ENCODE measurements around the gene PLCH1. TPM values are rescaled to one million over a fixed set of nuclear protein-coding genes. Genes with fewer than 3 reads are reported as not detected.
A peak's percentile ranks its signal among the peaks of the same experiment; 100 is the strongest.

The PLCH1 gene
- total and polyA plus RNA-seq, 2 experiments from 2014 or later: 2.6 to 5.8 TPM

DNA sequence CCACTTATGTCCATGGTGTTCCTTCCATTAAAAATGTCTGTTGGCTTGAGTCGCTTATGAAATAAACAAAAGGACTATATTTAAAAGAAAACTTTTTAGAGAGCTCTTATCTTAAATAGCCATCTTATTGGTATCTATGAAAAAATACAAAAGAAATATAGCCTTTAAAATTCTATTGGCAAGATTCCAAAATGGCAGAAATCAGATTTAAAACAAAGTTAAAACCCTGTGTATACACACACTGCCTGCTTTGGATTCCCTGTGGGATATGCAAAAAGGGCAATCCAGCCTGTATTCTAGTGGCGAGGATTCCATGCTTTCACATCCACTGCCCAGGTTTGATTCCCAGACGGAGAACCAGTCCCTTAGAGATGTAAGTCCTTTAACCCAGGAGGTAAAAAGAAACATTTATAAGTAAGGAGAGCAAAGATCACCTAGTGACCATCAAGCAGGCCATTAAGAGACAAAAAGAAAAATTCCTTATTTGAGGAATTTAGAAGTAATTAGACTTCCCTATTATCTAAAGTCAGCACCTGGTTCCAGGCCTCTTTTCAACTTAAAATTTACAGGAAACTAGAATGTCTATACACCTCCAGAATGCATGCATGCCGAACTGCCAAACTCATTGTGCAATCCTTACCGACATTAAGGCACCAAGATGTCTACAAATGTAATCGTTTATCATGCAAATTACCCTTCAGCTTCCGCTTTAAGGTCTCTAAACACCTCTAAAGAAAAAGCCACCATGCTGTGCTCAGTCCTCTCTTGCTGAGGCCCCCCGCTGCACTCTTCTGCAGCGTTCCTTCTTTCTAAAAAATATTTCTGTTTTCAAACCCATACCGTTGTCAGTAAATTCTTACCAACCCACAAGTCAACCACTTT, 381.8 kb downstream of the PLCH1 start:
- no peak for DNase-seq (ENCODE audit: low spot score)
- H2AFZ ChIP-seq: no peak overlapping the region
- H3K79me2 ChIP-seq: no peaks in the 10 kb centered on the region
- H3K36me3 ChIP-seq (replicated peaks; ENCODE audit: insufficient read depth, low read depth): no peaks in the 10 kb centered on the region
- no peaks in the 10 kb centered on the region for H4K20me1 ChIP-seq (ENCODE audit: insufficient read depth, poor library complexity, severe bottlenecking)
- WGBS (ENCODE audit: low lambda C conversion rate, missing lambda C conversion rate): 45% methylated on average over 10 of the region's 10 CpGs
- H3K4me2 ChIP-seq: no peak overlapping the region
- no peaks in the 10 kb centered on the region for H3K4me1 ChIP-seq (ENCODE audit: insufficient read depth)
- no peaks in the 10 kb centered on the region for H3K9me3 ChIP-seq (ENCODE audit: low read depth)
- no peaks in the 10 kb centered on the region for H3K9me2 ChIP-seq (replicated peaks; ENCODE audit: insufficient read depth)
- no peak overlapping the region for H3K4me3 ChIP-seq
- TF ChIP-seq EZH2phosphoT487 (IDR thresholded peaks at IDR 0.05; ENCODE audit: low read depth, severe bottlenecking, unreplicated experiment): no peak
- TF ChIP-seq, protein P1, sequence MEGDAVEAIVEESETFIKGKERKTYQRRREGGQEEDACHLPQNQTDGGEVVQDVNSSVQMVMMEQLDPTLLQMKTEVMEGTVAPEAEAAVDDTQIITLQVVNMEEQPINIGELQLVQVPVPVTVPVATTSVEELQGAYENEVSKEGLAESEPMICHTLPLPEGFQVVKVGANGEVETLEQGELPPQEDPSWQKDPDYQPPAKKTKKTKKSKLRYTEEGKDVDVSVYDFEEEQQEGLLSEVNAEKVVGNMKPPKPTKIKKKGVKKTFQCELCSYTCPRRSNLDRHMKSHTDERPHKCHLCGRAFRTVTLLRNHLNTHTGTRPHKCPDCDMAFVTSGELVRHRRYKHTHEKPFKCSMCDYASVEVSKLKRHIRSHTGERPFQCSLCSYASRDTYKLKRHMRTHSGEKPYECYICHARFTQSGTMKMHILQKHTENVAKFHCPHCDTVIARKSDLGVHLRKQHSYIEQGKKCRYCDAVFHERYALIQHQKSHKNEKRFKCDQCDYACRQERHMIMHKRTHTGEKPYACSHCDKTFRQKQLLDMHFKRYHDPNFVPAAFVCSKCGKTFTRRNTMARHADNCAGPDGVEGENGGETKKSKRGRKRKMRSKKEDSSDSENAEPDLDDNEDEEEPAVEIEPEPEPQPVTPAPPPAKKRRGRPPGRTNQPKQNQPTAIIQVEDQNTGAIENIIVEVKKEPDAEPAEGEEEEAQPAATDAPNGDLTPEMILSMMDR (IDR thresholded peaks at IDR 0.05; ENCODE audit: poor library complexity): no peak
- TF ChIP-seq EZH2 (IDR thresholded peaks at IDR 0.05; ENCODE audit: borderline replicate concordance): no peak
- H3K27ac ChIP-seq: no peak overlapping the region
- H3K27me3 ChIP-seq: no peaks in the 10 kb centered on the region

DNA sequence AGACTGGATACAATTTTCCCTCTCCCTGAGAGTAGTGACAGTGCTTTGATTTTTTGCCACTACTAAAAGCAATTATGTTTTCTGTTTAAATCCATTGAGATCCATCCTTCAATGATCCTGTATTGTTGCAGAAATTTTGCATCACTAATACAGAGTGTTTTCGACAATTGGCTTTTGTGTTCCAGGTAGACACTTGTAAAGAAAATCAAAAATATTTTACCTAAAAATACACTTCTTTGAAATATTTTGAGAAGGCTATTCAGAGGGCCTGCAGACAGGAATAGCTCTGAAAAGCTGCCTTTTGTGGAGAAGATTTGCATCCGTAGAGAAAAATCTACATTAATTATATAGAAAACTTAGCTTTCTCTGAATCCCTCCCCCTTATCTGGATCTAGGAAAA, 384.6 kb downstream of the PLCH1 start:
- no peak overlapping the region for H2AFZ ChIP-seq
- 95% methylated on average over 2 of the region's 2 CpGs for WGBS (ENCODE audit: low lambda C conversion rate, missing lambda C conversion rate)

DNA sequence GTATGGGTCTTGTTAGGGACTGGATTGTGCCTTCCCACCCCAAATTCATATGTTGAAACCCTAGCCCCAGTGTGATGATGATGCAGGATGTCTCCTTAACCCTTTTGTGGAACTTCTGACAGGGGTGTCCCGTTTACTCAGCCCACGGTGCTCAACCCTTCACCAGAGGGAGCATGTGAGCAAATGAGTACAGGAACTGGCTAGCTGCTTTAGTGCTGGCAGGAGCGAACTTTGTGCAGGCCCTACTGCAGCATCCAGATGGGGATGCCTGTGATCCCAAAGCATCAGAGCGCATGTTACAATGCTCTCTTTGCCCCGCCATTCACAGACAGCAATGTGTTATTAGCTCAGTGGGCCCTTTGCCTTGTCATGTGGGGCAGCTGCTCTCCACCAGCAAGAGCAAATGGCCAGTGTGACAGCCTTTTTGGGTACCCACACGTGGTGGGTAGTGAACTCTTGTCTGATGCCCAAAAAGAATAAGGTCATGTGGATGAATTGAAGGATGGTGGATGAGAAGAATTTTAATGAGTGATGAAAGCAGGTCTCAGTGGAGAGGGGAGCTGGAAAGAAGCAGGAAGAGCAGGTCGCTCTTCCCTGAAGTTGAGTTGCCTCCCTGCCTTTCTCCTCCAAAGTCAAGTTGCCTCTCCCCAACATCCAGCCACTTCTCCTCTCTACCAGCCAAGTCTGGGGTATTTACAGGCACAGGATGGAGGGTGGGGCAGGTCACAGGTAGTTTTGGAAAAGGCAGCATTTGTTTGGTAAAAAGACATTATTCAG, 388.1 kb downstream of the PLCH1 start:
- 64% methylated on average over 7 of the region's 7 CpGs for WGBS (ENCODE audit: low lambda C conversion rate, missing lambda C conversion rate)
- no peaks in the 10 kb centered on the region for H3K79me2 ChIP-seq

More for the DNA sequence above, 384.6 kb downstream of the PLCH1 start:
- Histone ChIP-seq H3K4me1 (ENCODE audit: insufficient read depth) (no peaks in the 10 kb centered on the region), H3K9me2 (replicated peaks; ENCODE audit: insufficient read depth) (no peaks in the 10 kb centered on the region), H3K9me3 (ENCODE audit: low read depth) (no peaks in the 10 kb centered on the region), H3K27me3 (no peaks in the 10 kb centered on the region), H3K79me2 (no peaks in the 10 kb centered on the region), H4K20me1 (ENCODE audit: insufficient read depth, poor library complexity, severe bottlenecking) (no peaks in the 10 kb centered on the region), H3K27ac (no peak overlapping the region), H3K36me3 (replicated peaks; ENCODE audit: insufficient read depth, low read depth) (no peaks in the 10 kb centered on the region), H3K4me3 (no peak overlapping the region), H3K4me2 (no peak overlapping the region)
- no peak for DNase-seq (ENCODE audit: low spot score)
- TF ChIP-seq EZH2phosphoT487 (IDR thresholded peaks at IDR 0.05; ENCODE audit: low read depth, severe bottlenecking, unreplicated experiment): no peak
- TF ChIP-seq, protein P1 (IDR thresholded peaks at IDR 0.05; ENCODE audit: poor library complexity): no peak
- no peak for TF ChIP-seq EZH2 (IDR thresholded peaks at IDR 0.05; ENCODE audit: borderline replicate concordance)

More for the DNA sequence above, 388.1 kb downstream of the PLCH1 start:
- no peaks in the 10 kb centered on the region for H3K27me3 ChIP-seq
- no peak overlapping the region for H3K4me2 ChIP-seq
- H3K27ac ChIP-seq: no peak overlapping the region
- no peaks in the 10 kb centered on the region for H3K9me3 ChIP-seq (ENCODE audit: low read depth)
- TF ChIP-seq EZH2 (IDR thresholded peaks at IDR 0.05; ENCODE audit: borderline replicate concordance): no peak
- TF ChIP-seq, protein P1 (IDR thresholded peaks at IDR 0.05; ENCODE audit: poor library complexity): peak; percentile 19
- DNase-seq (ENCODE audit: low spot score): no peak
- H2AFZ ChIP-seq: no peak overlapping the region
- no peaks in the 10 kb centered on the region for H4K20me1 ChIP-seq (ENCODE audit: insufficient read depth, poor library complexity, severe bottlenecking)
- H3K4me3 ChIP-seq: no peak overlapping the region
- no peaks in the 10 kb centered on the region for H3K4me1 ChIP-seq (ENCODE audit: insufficient read depth)
- no peaks in the 10 kb centered on the region for H3K9me2 ChIP-seq (replicated peaks; ENCODE audit: insufficient read depth)
- H3K36me3 ChIP-seq (replicated peaks; ENCODE audit: insufficient read depth, low read depth): no peaks in the 10 kb centered on the region

All from hepatocyte (in vitro differentiated cells).